Activated T-cell treated with anti-CD3 and anti-CD28 coated beads, Interleukin-2, amount 50 U/mL, for 72 hours (primary cell): ENCODE data around the gene LCMT1. TPM values are rescaled to one million over a fixed set of nuclear protein-coding genes. Genes with fewer than 3 reads are reported as not detected.
"Not testable (repeated sequence)": the region's sequence is repeated elsewhere in the genome, so short reads cannot be mapped to it uniquely, and the experiment has no call there.

Experiments
- ATAC-seq, 2 donors: fragments of 150-1000 bp; cut with Tn5 transposase; replicated peaks in 1 of 2; 2 replicates each; pipeline ENCODE4 v1.10.0; 2021; ENCODE audit warnings: moderate library complexity in 2 of 2, mild to moderate bottlenecking in 1 of 2
- DNase-seq, 2 donors: peaks; one replicate each; pipeline ENCODE4 v3.0.0; 2021 to 2022; ENCODE audit warnings: mixed read lengths in 1 of 2
- H3K27ac Mint-ChIP-seq: one replicate; pipeline ENCODE4 v1.8.0; 2022; ENCODE audit warnings: mild to moderate bottlenecking, moderate library complexity, mixed read lengths
- H3K27me3 Mint-ChIP-seq: one replicate; pipeline ENCODE4 v1.8.0; 2022; ENCODE audit warnings: low read depth, mixed read lengths
- H3K36me3 Mint-ChIP-seq, 2 donors: one replicate each; pipeline ENCODE4 v1.8.0; 2022; ENCODE audit warnings: mixed read lengths in 2 of 2, mild to moderate bottlenecking in 1 of 2; ENCODE audit not compliant: insufficient read depth in 2 of 2
- H3K4me1 Mint-ChIP-seq: one replicate; pipeline ENCODE4 v1.8.0; 2022; ENCODE audit warnings: low read depth, mixed read lengths
- H3K4me3 Mint-ChIP-seq, 2 donors: one replicate each; pipeline ENCODE4 v1.8.0; 2022; ENCODE audit warnings: mild to moderate bottlenecking in 2 of 2, mixed read lengths in 2 of 2, moderate library complexity in 2 of 2
- H3K9me3 Mint-ChIP-seq, 2 donors: one replicate each; pipeline ENCODE4 v1.8.0; 2022; ENCODE audit warnings: mixed read lengths in 2 of 2
- total RNA-seq, 2 donors: library from RNA; stranded (reverse); gene quantifications; one replicate each; pipeline ENCODE4 v1.2.3, GENCODE V29; 2022

Gene LCMT1
- 10 to 100 TPM; 43.7 to 50.1 TPM for total RNA-seq

DNA sequence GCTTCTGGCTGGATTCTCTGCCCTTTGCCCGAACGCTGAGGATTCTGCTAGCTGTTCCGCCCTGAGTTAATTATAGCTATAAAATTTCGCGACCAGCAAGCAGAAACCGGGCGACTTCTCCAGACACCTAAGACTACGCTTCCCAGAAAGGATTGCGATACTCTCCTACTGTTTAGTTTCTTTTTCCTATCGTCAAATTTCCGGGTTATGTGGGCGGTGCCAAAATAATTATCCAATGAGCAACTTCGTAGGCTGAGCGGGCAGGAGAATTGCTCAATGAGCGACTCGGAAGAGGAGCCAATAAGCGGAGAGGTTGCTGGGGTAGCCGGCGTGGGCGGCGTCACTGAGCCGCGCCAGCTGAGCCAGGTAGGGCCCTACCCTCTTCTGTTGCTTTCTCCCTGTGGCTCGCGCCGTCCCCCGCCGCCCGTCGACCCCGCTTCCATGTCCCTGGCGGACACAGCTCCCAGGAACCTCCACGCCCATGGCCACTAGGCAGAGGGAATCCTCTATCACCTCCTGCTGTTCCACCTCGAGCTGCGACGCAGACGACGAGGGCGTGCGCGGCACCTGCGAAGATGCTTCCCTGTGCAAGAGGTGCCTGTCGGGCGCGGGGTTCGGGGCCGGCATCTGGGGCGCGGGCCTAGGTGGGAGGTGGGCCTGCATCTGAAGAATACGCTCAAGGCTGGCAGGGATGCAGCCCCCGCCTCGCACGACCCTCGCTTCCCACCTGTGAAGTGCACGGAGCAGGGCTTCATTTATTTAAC is at the start of gene LCMT1:
Gene LCMT1 (plus strand): TSS at position 340 of the 764 bp plus-strand sequence. CDS start 142 bp downstream, at position 482.
- Mint-ChIP-seq H3K36me3 (peaks cover 4 to 6% of the 10 kb centered on the region in 2 donors), H3K27me3 (no peaks in the 10 kb centered on the region), H3K9me3 (no peaks in the 10 kb centered on the region), H3K27ac (peak within 1 kb of the TSS; percentile 97), H3K4me1 (peaks cover 67% of the 10 kb centered on the region), H3K4me3 (peak within 1 kb of the TSS; percentile 92 to 99)
- peak; percentile 91 to 93 for DNase-seq
- ATAC-seq, result peak; percentile 88 to 89

DNA sequence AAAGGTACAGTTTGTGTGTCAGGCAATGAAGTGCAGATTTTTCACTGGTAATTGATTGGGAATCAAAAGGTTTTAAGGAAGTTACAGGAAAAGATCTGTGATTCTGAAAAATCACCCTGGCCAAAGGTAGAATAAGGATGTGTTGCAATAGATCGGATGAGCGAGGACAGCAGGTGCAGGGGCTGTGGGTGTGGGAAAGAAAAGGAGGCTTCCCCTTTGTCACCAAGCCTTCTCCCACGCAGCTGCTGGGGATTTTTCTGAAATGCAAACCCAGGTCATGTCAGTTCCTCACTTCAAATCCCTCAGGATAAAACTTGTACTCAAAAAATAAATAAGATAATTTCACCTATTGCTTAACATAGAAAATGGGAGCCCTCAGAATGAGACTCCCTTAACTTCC is 48.4 kb upstream of the LCMT1 start:
- H3K9me3 Mint-ChIP-seq, result no peaks in the 10 kb centered on the region
- no peaks in the 10 kb centered on the region for H3K36me3 Mint-ChIP-seq
- peaks cover 9% of the 10 kb centered on the region for H3K27me3 Mint-ChIP-seq
- ATAC-seq, result no peak
- no peak overlapping the region for H3K27ac Mint-ChIP-seq
- peak overlapping the region; percentile 23 to 39 for H3K4me3 Mint-ChIP-seq
- H3K4me1 Mint-ChIP-seq, result peaks cover 61% of the 10 kb centered on the region
- peak in 1 of 2 donors; percentile 14 for DNase-seq

DNA sequence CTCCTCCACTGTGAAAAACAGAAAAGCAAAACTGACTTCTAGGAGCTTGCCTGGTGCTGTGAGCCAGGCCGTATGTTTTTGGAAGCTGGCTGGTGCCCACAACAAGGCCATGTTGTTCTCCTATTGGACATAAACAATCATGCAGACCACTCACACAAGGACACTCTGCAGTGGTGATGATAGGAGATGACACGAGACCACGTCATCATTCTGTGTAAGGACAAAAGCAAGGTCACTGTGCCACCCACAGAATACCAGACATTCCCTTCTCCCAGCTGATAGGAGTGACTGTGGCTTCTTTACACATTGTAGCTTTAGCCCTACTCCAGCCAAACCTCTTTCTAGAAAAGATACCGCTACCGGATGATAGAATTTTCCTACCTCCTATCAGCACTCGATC is 47.7 kb upstream of the LCMT1 start:
- ATAC-seq (no peak), DNase-seq (no peak)
- peaks cover 61% of the 10 kb centered on the region for H3K4me1 Mint-ChIP-seq
- peaks cover 9% of the 10 kb centered on the region for H3K27me3 Mint-ChIP-seq
- peak overlapping the region in 1 of 2 donors; percentile 23 for H3K4me3 Mint-ChIP-seq
- H3K9me3 Mint-ChIP-seq, result no peaks in the 10 kb centered on the region
- no peaks in the 10 kb centered on the region for H3K36me3 Mint-ChIP-seq
- no peak overlapping the region for H3K27ac Mint-ChIP-seq

- not testable (repeated sequence) for H3K4me3 Mint-ChIP-seq, H3K36me3 Mint-ChIP-seq, H3K27ac Mint-ChIP-seq, ATAC-seq, H3K27me3 Mint-ChIP-seq, H3K9me3 Mint-ChIP-seq, DNase-seq
- H3K4me1 Mint-ChIP-seq, result peaks cover 61% of the 10 kb centered on the region
Measured at GRCh38 chr16:25064281-25064680, 47.3 kb upstream of the LCMT1 start.

DNA sequence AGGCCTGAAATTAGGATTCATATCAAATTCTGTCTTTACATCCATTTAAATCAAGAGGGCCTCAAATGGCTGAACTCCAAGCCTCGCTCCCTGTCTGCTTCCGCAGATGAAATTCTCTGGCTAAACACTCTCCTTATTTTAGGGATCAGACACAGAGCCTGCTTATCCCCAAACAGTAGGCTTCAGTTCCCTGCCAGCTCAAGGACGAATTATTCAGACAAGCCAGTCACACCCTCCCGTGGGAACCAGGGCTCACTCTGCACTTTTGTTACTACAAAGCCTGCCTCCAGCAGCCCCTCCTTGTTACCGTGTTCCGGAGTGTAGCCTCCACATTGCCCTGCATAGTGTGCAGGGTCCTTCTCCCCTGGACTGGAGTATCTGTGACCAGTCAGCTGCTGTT is 46.6 kb upstream of the LCMT1 start:
- no peak overlapping the region for H3K27ac Mint-ChIP-seq
- DNase-seq (no peak), ATAC-seq (no peak)
- no peak overlapping the region for H3K4me3 Mint-ChIP-seq
- peaks cover 61% of the 10 kb centered on the region for H3K4me1 Mint-ChIP-seq
- H3K36me3 Mint-ChIP-seq, result no peaks in the 10 kb centered on the region
- peaks cover 9% of the 10 kb centered on the region for H3K27me3 Mint-ChIP-seq
- no peaks in the 10 kb centered on the region for H3K9me3 Mint-ChIP-seq

- H3K4me1 Mint-ChIP-seq, result peaks cover 52% of the 10 kb centered on the region
- peak overlapping the region; percentile 87 to 95 for H3K4me3 Mint-ChIP-seq
- ATAC-seq (no peak), DNase-seq (no peak)
- peaks cover 9% of the 10 kb centered on the region for H3K27me3 Mint-ChIP-seq
- no peak overlapping the region for H3K27ac Mint-ChIP-seq
- no peaks in the 10 kb centered on the region for H3K36me3 Mint-ChIP-seq
- no peaks in the 10 kb centered on the region for H3K9me3 Mint-ChIP-seq
Measured at GRCh38 chr16:25065899-25066298, 45.6 kb upstream of the LCMT1 start.

DNA sequence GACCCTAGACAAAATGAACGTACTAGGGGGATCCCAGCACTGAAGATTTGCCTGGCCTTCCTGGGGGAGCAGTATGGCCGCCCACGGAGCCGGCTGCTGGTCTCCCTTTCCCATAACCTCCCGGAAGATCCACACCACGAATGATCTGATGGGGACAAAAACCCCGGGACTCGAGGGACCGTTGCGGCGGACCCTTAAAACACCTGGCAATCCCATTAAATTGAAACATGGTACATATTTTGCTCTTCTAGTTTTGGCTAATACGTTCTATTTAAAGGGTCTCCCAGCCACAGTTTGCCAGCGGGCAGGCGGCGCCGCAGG is 45.2 kb upstream of the LCMT1 start:
- Mint-ChIP-seq H3K36me3 (no peaks in the 10 kb centered on the region), H3K27me3 (peaks cover 9% of the 10 kb centered on the region), H3K4me1 (peaks cover 47% of the 10 kb centered on the region), H3K27ac (peak overlapping the region; percentile 91), H3K9me3 (no peaks in the 10 kb centered on the region), H3K4me3 (peak overlapping the region; percentile 87 to 95)
- ATAC-seq, result no peak
- no peak for DNase-seq

DNA sequence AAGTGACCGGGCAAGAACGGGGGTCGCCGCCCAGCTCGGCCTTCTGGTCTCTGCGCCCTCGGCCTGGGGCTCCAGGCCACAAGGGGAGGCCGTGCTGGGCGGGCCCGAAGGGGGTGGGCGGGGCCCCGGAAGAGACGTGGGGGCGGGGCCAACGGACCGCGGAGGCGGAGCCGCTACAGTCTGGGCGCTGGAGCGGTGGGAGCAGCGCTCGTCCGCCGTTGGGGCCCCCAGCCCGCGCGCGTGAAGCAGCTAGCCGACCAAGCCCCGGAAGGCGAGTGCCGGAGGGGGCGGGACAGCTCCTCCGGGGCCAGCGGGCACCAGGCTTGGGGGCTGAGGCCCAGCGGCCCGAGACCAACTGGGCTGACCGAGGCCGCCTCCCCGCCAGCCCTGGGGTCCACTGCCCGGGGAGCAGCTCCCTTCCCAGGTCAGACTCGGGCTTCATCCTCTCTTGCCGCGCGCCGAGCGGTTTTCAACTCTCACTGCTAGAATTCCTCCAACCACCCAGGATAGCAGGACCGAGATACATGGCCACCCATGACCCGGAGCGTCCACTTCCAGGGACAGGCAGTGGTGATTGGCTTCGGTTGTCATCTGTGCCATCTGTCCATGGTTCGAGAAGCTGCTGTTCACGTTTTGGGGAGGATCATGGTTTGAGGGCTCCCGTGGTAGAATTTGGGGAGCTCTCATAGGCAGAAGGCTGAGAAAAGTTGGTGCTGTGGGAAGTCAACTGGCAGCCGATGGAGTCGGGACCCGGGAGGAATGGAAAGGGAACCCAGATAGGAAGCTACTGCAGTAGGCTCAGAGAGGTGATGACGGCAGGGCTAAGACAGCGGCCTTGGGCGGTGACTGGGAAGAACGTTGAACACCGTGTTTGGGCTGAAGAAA is 44.6 kb upstream of the LCMT1 start:
- H3K27ac Mint-ChIP-seq, result peak overlapping the region; percentile 91
- peak; percentile 90 for DNase-seq
- no peaks in the 10 kb centered on the region for H3K36me3 Mint-ChIP-seq
- H3K9me3 Mint-ChIP-seq, result no peaks in the 10 kb centered on the region
- peak; percentile 97 for ATAC-seq
- H3K4me1 Mint-ChIP-seq, result peaks cover 42% of the 10 kb centered on the region
- H3K4me3 Mint-ChIP-seq, result peak overlapping the region; percentile 87 to 95
- H3K27me3 Mint-ChIP-seq, result peaks cover 9% of the 10 kb centered on the region

- ATAC-seq (no peak), DNase-seq (no peak)
- Mint-ChIP-seq H3K36me3 (peaks cover 0 to 2% of the 10 kb centered on the region in 2 donors), H3K27ac (no peak overlapping the region), H3K27me3 (no peaks in the 10 kb centered on the region), H3K4me3 (no peak overlapping the region), H3K4me1 (no peaks in the 10 kb centered on the region), H3K9me3 (no peaks in the 10 kb centered on the region)
Measured at GRCh38 chr16:25073854-25074253, 37.7 kb upstream of the LCMT1 start.

DNA sequence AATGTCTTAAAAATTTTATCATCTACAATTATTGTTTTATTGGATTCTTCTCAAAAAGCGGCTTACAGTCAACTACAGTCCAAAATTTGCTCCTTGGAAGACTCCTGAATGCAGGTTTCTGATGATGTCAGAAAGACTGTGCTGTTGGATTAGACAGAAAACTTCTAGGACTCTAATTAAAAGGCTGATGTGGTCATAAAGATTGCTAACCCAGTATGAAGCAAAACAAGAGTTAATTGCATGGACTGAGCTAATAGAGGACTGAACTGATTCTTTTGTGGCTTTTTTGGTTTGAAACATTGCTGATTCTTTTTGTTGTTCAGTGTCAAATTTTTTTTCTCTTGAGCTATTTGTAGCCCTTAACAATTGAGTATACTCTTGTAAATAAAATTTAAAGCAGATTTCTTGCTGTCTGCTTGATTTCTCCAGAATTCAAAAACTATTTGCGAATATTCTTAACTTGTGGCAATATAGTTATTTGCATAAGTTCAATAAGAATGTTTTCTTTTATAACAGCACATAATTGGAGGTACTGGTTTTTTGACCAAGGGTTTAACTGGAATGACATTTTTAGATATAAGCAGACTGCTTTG is 33.1 kb upstream of the LCMT1 start:
- no peaks in the 10 kb centered on the region for H3K9me3 Mint-ChIP-seq
- ATAC-seq, result no peak

GRCh38 chr16:25079637-25080378 is 31.7 kb upstream of the LCMT1 start:
- Mint-ChIP-seq H3K36me3 (peaks cover 0 to 2% of the 10 kb centered on the region in 2 donors), H3K4me1 (no peaks in the 10 kb centered on the region), H3K27me3 (no peaks in the 10 kb centered on the region), H3K27ac (no peak overlapping the region), H3K4me3 (no peak overlapping the region), H3K9me3 (no peaks in the 10 kb centered on the region)
- no peak for DNase-seq
- ATAC-seq, result no peak

More for the DNA sequence above, 33.1 kb upstream of the LCMT1 start:
- peaks cover 0 to 2% of the 10 kb centered on the region in 2 donors for H3K36me3 Mint-ChIP-seq
- no peaks in the 10 kb centered on the region for H3K4me1 Mint-ChIP-seq
- H3K4me3 Mint-ChIP-seq, result no peak overlapping the region
- no peak overlapping the region for H3K27ac Mint-ChIP-seq
- H3K27me3 Mint-ChIP-seq, result no peaks in the 10 kb centered on the region
- DNase-seq, result no peak

- Mint-ChIP-seq H3K4me3 (no peak overlapping the region), H3K27me3 (no peaks in the 10 kb centered on the region), H3K27ac (no peak overlapping the region), H3K9me3 (no peaks in the 10 kb centered on the region), H3K4me1 (no peaks in the 10 kb centered on the region), H3K36me3 (peaks cover 0 to 2% of the 10 kb centered on the region in 2 donors)
- DNase-seq, result no peak
- ATAC-seq, result no peak
Measured at GRCh38 chr16:25080420-25081131, 31.0 kb upstream of the LCMT1 start.
